Chondrocyte (in vitro differentiated cells): ENCODE data around the gene BRAT1. TPM values are rescaled to one million over a fixed set of nuclear protein-coding genes. Genes with fewer than 3 reads are reported as not detected.

ENCODE experiments used
- DNase-seq: peaks from one replicate; pipeline ENCODE4 v3.0.0; 2021; ENCODE audit warnings: mixed read lengths, low spot score
- H3K27ac Mint-ChIP-seq: one replicate; pipeline ENCODE4 v1.8.0; 2021; ENCODE audit warnings: mild to moderate bottlenecking, moderate library complexity, mixed read lengths; ENCODE audit not compliant: unreplicated experiment
- H3K27me3 Mint-ChIP-seq: 2 replicates; pipeline ENCODE4 v1.8.0; 2021; ENCODE audit warnings: low read depth, mixed read lengths
- H3K36me3 Mint-ChIP-seq: 2 replicates; pipeline ENCODE4 v1.8.0; 2021; ENCODE audit warnings: low read depth, mixed read lengths
- H3K4me1 Mint-ChIP-seq: 2 replicates; pipeline ENCODE4 v1.8.0; 2021; ENCODE audit warnings: low read depth, mild to moderate bottlenecking, mixed read lengths
- H3K4me3 Mint-ChIP-seq: one replicate; pipeline ENCODE4 v1.8.0; 2021; ENCODE audit warnings: mild to moderate bottlenecking, moderate library complexity, mixed read lengths; ENCODE audit not compliant: unreplicated experiment
- H3K9me3 Mint-ChIP-seq: 2 replicates; pipeline ENCODE4 v1.8.0; 2021; ENCODE audit warnings: low read depth, mixed read lengths
- total RNA-seq: library from RNA; stranded (reverse); gene quantifications from 3 replicates; pipeline ENCODE4 v1.2.1, GENCODE V29; 2021
- TF ChIP-seq, protein P1 (sequence below): fragments of 200-600 bp; sonication (generic); IDR thresholded peaks from 2 replicates; pipeline ENCODE4 v1.5.0; 2021; ENCODE audit warnings: antibody characterized with exemption, mild to moderate bottlenecking, moderate library complexity

BRAT1 gene
- total RNA-seq, 1 donor from 2014 or later = 19.6 TPM

GRCh38 chr7:2496375-2496774 is 58.9 kb downstream of the BRAT1 start:
- Mint-ChIP-seq H3K4me1 (peaks cover 15% of the 10 kb centered on the region), H3K27ac (no peak overlapping the region), H3K9me3 (peaks cover 6% of the 10 kb centered on the region), H3K4me3 (no peak overlapping the region), H3K27me3 (no peaks in the 10 kb centered on the region), H3K36me3 (no peaks in the 10 kb centered on the region)
- no peak for DNase-seq
- TF ChIP-seq, protein P1, sequence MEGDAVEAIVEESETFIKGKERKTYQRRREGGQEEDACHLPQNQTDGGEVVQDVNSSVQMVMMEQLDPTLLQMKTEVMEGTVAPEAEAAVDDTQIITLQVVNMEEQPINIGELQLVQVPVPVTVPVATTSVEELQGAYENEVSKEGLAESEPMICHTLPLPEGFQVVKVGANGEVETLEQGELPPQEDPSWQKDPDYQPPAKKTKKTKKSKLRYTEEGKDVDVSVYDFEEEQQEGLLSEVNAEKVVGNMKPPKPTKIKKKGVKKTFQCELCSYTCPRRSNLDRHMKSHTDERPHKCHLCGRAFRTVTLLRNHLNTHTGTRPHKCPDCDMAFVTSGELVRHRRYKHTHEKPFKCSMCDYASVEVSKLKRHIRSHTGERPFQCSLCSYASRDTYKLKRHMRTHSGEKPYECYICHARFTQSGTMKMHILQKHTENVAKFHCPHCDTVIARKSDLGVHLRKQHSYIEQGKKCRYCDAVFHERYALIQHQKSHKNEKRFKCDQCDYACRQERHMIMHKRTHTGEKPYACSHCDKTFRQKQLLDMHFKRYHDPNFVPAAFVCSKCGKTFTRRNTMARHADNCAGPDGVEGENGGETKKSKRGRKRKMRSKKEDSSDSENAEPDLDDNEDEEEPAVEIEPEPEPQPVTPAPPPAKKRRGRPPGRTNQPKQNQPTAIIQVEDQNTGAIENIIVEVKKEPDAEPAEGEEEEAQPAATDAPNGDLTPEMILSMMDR = no peak

DNA sequence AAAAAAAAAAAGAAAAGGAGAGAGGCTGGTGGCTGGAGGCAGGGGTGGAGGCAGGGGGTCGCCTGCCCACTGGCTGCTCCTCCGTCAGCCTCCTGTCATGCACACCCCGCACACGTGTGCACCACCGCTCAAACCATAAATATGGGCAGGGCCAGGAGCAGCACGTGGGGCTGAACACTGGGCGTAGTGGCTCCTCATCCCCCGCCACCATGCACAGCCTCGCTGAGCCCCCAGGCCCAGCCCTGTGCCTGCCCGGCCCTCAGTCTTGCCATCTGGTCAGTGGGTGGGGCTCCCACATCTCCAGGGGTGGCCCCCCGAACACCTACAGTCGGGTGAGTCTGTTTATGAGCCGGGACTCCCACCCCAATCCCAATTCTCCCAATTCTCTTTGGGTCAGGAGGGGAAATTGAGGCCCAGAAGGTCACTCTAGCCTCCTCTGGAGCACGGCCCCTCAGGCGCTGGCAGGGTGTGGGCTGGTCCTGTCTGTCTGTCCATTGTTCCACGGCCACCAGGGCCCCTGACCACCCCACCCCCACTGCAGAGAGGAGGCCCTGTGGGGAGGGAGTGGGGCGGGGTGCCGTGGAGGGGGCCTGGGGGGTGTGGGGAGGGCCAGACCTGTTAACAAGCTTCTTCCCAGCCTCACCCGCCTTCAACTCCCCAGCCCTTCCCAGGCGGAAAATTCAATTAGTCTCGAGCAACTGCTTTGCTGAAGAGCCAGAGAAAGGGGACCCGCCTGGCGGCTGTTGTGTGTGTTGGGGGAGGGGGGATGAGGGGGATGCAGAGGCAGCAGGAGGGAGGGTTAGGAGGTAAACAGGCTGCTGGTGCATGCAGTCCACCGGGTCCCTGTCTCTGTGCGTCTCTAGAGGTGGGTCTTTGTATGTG is 59.7 kb downstream of the BRAT1 start:
- Mint-ChIP-seq H3K27ac (no peak overlapping the region), H3K4me3 (no peak overlapping the region), H3K4me1 (peaks cover 15% of the 10 kb centered on the region), H3K9me3 (peaks cover 7% of the 10 kb centered on the region), H3K36me3 (no peaks in the 10 kb centered on the region), H3K27me3 (no peaks in the 10 kb centered on the region)
- no peak for DNase-seq
- TF ChIP-seq, protein P1 = no peak

- no peak for DNase-seq
- Mint-ChIP-seq H3K4me3 (no peak overlapping the region), H3K36me3 (no peaks in the 10 kb centered on the region), H3K27ac (no peak overlapping the region), H3K9me3 (peaks cover 7% of the 10 kb centered on the region), H3K4me1 (peaks cover 18% of the 10 kb centered on the region), H3K27me3 (no peaks in the 10 kb centered on the region)
- TF ChIP-seq, protein P1 = no peak
Observed at GRCh38 chr7:2494191-2495130, 60.9 kb downstream of the BRAT1 start.

DNA sequence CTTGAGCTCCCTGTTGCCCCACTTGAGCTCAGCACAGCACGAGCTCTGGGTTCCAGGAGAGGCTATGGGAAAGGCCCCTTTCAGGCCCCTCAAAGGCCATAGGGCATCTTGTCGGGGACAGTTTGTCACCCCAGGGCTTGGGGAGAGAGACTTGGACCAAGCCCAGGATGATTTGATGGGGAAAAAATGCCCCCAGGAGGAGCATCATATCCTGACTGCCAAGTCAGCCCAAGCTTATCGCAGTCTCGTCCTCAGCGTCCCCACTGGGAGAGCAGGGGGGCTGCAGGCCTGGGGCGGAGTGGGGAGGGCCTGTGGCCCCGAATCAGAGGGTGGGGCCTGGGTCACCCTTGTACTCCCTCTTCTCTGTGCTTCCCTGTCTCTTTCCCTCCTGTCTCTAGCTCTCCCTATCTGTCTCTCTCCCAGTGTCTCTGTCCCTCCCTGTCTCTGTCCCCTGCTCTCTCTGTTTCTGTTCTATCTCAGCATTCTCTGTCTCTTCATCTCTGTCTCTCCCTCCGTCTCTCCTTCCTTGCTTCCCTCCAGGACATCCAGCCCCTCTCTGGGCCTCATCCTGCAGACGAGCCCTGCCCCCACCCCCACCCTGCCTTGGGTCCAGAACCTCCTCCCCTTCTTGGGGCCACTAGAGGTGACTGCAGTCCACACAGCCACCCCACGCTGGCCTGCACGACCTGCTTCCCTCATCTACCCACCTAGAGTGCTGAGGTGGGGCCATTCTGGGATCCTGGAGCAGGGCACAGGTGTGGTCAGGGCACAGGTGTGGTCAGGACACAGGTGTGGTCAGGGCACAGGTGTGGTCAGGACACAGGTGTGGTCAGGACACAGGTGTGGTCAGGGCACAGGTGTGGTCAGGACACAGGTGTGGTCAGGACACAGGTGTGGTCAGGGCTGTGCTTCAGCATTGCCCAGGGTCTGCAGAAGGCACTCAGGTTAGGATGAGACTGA is 61.8 kb downstream of the BRAT1 start:
- H3K4me3 Mint-ChIP-seq = no peak overlapping the region

More for the DNA sequence above, 61.8 kb downstream of the BRAT1 start:
- peaks cover 24% of the 10 kb centered on the region for H3K4me1 Mint-ChIP-seq
- no peak overlapping the region for H3K27ac Mint-ChIP-seq
- DNase-seq = no peak
- TF ChIP-seq, protein P1 = no peak
- peaks cover 7% of the 10 kb centered on the region for H3K9me3 Mint-ChIP-seq
- H3K27me3 Mint-ChIP-seq = no peaks in the 10 kb centered on the region
- H3K36me3 Mint-ChIP-seq = no peaks in the 10 kb centered on the region
